Tibial artery (tissue), 4 donors: ENCODE measurements around the gene KISS1R.

Experiments
- DNase-seq, 2 donors: peaks; one replicate each; pipeline ENCODE4 v3.0.0-alpha.2; 2019
- H3K27ac ChIP-seq, 2 donors: fragments of 200-600 bp; sonication (generic) in 1 of 2; 1 replicate in 1 of 2; 2 replicates in 1 of 2; pipeline ENCODE4 v1.5.1; 2018 to 2019; ENCODE audit warnings: mild to moderate bottlenecking in 1 of 2
- H3K27me3 ChIP-seq, 2 donors: fragments of 200-600 bp; sonication (generic) in 1 of 2; one replicate each; pipeline versions ENCODE4 v1.5.1 to v1.6.0; 2016 to 2019
- H3K36me3 ChIP-seq, 3 donors: fragments of 200-600 bp; sonication (generic) in 2 of 3; one replicate each; pipeline ENCODE4 v1.5.1; 2016 to 2019; ENCODE audit warnings: mild to moderate bottlenecking in 2 of 3
- H3K4me1 ChIP-seq, 4 donors: fragments of 200-600 bp; sonication (generic) in 2 of 4; 1 replicate in 3 of 4; 2 replicates in 1 of 4; pipeline ENCODE4 v1.5.1; 2016 to 2019
- H3K4me3 ChIP-seq, 2 donors: fragments of 200-600 bp; sonication (generic) in 1 of 2; 1 replicate in 1 of 2; 2 replicates in 1 of 2; pipeline ENCODE4 v1.5.1; 2018 to 2019; ENCODE audit warnings: mild to moderate bottlenecking in 2 of 2
- H3K9me3 ChIP-seq, 3 donors: fragments of 200-600 bp; sonication (generic) in 1 of 3; one replicate each; pipeline ENCODE4 v1.5.1; 2016 to 2019
- intact Hi-C: fragments of 100-400 bp; cut with DNase I; formaldehyde crosslinking; loops from one replicate; pipeline ENCODE4 v1.15.0; 2023; ENCODE audit warnings: low total_unique reads
- TF ChIP-seq, protein P1 (sequence below), 2 experiments: fragments of 200-600 bp in 1 of 2; fragments of 450-650 bp in 1 of 2; IDR thresholded peaks; one replicate each; pipeline ENCODE4 v1.5.1; 2017 to 2019; ENCODE audit warnings: antibody characterized with exemption in 2 of 2, mild to moderate bottlenecking in 1 of 2, moderate library complexity in 1 of 2

KISS1R gene

GRCh38 chr19:904545-904944 is 12.6 kb upstream of the KISS1R start:
- Histone ChIP-seq H3K4me3 (no peak overlapping the region), H3K4me1 (peaks cover 0 to 9% (median 4%) of the 10 kb centered on the region in 4 donors), H3K36me3 (peaks cover 0 to 21% (median 15%) of the 10 kb centered on the region in 3 donors), H3K27me3 (no peaks in the 10 kb centered on the region), H3K9me3 (no peaks in the 10 kb centered on the region), H3K27ac (no peak overlapping the region)
- TF ChIP-seq, protein P1, sequence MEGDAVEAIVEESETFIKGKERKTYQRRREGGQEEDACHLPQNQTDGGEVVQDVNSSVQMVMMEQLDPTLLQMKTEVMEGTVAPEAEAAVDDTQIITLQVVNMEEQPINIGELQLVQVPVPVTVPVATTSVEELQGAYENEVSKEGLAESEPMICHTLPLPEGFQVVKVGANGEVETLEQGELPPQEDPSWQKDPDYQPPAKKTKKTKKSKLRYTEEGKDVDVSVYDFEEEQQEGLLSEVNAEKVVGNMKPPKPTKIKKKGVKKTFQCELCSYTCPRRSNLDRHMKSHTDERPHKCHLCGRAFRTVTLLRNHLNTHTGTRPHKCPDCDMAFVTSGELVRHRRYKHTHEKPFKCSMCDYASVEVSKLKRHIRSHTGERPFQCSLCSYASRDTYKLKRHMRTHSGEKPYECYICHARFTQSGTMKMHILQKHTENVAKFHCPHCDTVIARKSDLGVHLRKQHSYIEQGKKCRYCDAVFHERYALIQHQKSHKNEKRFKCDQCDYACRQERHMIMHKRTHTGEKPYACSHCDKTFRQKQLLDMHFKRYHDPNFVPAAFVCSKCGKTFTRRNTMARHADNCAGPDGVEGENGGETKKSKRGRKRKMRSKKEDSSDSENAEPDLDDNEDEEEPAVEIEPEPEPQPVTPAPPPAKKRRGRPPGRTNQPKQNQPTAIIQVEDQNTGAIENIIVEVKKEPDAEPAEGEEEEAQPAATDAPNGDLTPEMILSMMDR (IDR thresholded peaks at IDR 0.05): no peak
- intact Hi-C loops: no loop called here
- no peak for DNase-seq

GRCh38 chr19:906480-906879 is 10.7 kb upstream of the KISS1R start:
- H3K36me3 ChIP-seq: peaks cover 0 to 6% (median 5%) of the 10 kb centered on the region in 3 donors
- no peaks in the 10 kb centered on the region for H3K27me3 ChIP-seq
- H3K4me3 ChIP-seq: no peak overlapping the region
- no peak for DNase-seq
- no peaks in the 10 kb centered on the region for H3K9me3 ChIP-seq
- TF ChIP-seq, protein P1 (IDR thresholded peaks at IDR 0.05): no peak
- peaks cover 0 to 11% (median 4%) of the 10 kb centered on the region in 4 donors for H3K4me1 ChIP-seq
- intact Hi-C loops: no loop called here
- H3K27ac ChIP-seq: no peak overlapping the region

DNA sequence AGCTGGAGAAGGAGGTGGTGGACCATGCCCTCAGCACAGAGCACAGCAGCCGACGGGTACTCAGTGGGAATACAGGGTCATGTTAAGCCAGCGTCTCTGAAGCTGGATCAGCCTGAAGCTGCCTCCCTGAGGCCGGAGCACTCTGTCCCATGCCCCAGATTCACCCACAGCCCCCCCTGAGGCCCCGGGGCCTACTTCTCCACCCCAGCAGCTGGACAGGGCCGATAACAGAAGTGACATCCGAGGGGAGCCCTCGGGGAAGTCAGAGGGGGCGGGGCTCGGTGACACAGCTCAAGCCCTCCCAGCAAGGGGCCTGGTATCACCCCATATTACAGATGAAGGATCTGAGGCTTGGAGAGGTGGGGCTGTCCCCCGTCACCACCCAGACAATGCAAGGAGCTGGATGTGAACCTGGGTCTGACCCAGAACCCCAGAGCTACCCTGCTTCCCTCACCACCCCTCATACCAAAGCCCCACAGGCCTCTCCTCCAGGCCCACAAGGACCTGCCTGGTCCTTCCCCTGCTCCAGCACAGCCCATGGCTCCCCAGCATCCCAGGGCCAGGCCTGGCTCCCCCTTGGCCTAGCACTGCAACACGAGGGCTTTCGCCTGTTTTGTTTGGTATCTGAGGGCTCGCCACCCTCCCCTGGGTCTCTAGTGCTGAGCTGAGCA is 9.8 kb upstream of the KISS1R start:
- no peak overlapping the region for H3K4me3 ChIP-seq
- intact Hi-C loops: no loop called here
- no peaks in the 10 kb centered on the region for H3K27me3 ChIP-seq
- TF ChIP-seq, protein P1 (IDR thresholded peaks at IDR 0.05): no peak
- H3K4me1 ChIP-seq: peaks cover 0 to 15% (median 7%) of the 10 kb centered on the region in 4 donors
- no peaks in the 10 kb centered on the region for H3K36me3 ChIP-seq
- H3K27ac ChIP-seq: no peak overlapping the region
- H3K9me3 ChIP-seq: no peaks in the 10 kb centered on the region
- no peak for DNase-seq

- Histone ChIP-seq H3K9me3 (no peaks in the 10 kb centered on the region), H3K27ac (no peak overlapping the region), H3K4me3 (peak overlapping the region in 1 of 2 donors; percentile 98), H3K27me3 (peaks cover 0 to 1% of the 10 kb centered on the region in 2 donors), H3K36me3 (no peaks in the 10 kb centered on the region), H3K4me1 (peaks cover 0 to 23% (median 11%) of the 10 kb centered on the region in 4 donors)
- intact Hi-C loops: loop anchor here (5.0 kb wide), 1 partner anchor 249 kb away; the partner anchor contains the start of gene RNF126
- TF ChIP-seq, protein P1 (IDR thresholded peaks at IDR 0.05): no peak
- no peak for DNase-seq
Measured at GRCh38 chr19:911197-912033, 5.7 kb upstream of the KISS1R start.

DNA sequence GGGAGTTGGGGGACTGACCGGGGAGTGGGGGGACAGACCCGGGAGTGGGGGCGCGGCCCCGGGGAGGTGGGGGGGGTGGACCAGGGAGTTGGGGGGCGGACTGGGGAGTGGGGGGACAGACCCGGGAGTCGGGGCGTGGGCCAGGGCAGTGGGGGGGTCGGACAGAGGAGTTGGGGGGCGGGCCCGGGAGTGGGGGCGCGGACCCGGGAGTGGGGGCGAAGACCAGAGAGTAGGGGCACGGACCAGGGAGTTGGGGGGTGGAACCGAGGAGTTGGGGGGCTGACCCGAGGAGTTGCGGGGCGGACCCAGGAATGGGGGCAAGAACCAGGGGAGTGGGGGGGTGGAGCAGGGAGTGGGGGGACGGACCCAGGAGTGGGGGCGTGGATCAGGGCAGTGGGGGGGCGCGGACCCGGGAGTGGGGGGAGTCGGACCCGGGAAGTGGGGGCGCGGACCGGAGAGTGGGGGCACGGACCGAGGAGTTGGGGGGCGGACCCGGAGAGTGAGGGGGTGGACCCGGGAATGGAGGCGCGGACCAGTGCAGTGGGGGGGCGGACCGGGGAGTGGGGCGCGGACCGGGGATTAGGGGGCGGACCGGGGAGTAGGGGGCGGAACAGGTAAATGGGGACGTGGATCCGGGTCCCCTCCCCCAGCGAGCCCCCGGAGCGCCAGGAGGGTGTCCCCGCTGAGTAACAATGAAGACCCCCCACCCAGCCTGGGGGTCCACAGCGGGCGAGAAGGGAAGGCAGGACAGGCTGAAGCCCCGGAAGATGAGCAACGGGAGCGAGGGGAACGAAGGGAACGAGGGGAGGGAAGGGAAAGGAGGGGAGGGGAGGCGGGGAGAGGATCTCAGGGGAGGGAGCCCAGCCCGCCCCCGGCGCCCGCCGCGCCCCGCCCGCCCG is 4.7 kb upstream of the KISS1R start:
- no peak for DNase-seq
- peak overlapping the region; percentile 92 to 93 for H3K27ac ChIP-seq
- H3K36me3 ChIP-seq: no peaks in the 10 kb centered on the region
- intact Hi-C loops: loop anchor here (5.0 kb wide), 1 partner anchor 250 kb away; the partner anchor contains the start of gene RNF126
- no peaks in the 10 kb centered on the region for H3K9me3 ChIP-seq
- H3K4me1 ChIP-seq: peaks cover 0 to 31% (median 18%) of the 10 kb centered on the region in 4 donors
- H3K4me3 ChIP-seq: peak overlapping the region; percentile 86 to 98
- peaks cover 0 to 12% of the 10 kb centered on the region in 2 donors for H3K27me3 ChIP-seq
- TF ChIP-seq, protein P1 (IDR thresholded peaks at IDR 0.05): no peak
